Measurements from ENCODE around the gene CNTNAP5.

CNTNAP5 gene

DNA sequence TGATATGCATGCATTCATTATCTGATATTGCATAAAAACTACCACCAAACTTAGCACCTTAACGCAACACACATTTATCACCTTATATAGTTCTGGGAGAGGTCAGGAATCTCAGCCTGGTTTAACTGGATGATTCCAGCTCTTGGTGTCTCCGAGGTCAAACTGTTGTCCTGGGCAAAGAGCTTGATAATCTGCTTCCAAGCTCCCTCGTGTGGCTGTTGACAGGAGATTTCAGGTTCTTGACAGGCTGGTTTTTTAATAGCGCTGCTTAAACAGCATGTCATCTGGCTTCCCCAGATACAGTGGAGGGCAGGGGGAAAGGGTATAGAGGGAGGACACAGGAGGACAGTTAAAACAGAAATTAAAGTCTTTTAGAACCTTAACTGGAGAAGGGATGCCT, 785.0 kb downstream of the CNTNAP5 start:
- Histone ChIP-seq H3K4me3 (no peak overlapping the region), H3K9ac (ENCODE audit: insufficient read length) (no peak overlapping the region), H3K36me3 (ENCODE audit: insufficient read depth, low read length) (no peaks in the 10 kb centered on the region), H3K9me3 (ENCODE audit: low read depth, low read length) (no peaks in the 10 kb centered on the region), H3K27ac (no peak overlapping the region)
- TF ChIP-seq FOXP2 (optimal IDR thresholded peaks at IDR 0.05; ENCODE audit: control extremely low read depth, extremely low read length, insufficient read depth), result no peak
- no peak for TF ChIP-seq POLR2AphosphoS5 (IDR thresholded peaks at IDR 0.05; ENCODE audit: borderline replicate concordance, low read depth, low read length)
- TF ChIP-seq EZH2 (IDR thresholded peaks at IDR 0.05), result no peak
- no peak for DNase-seq (ENCODE audit: low read depth, low spot score)

DNA sequence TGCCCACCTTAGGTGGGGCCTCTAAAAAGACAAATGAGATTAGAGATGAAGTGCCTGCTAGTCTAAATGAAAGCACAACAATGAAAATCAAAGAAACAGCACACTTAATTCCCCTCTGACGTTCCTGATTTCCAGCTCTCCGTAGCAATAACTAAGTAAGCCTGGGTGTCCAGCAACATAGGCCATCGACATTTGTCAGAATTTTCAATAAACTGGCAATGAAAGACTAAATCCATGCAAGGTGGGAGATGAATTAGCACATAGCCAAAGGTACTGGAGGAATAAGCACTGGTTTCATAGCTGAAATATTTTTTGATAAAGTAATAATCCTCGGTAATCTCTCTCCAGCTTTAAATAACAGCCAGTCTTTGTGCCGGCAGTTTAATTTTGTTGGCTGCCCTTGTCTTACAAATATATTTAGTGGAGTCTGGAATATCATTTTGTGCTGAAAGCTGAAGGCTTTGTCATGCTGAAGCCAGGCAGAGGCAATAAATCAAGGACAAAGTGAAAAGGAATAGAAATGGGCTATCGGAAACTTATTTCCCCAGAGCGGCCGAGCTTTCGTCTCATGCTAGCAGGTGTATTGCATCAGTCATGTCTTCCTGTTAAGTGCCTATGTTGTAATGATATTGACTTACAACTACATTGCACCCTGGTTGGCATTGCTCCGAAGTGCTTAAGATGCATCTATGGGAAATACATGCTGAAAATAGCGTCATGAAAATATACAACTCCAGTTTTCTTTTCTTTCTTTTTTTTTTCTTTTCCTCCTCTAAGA, 790.1 kb downstream of the CNTNAP5 start:
- Histone ChIP-seq H3K27ac (no peak overlapping the region), H3K36me3 (ENCODE audit: insufficient read depth, low read length) (no peaks in the 10 kb centered on the region), H3K9ac (ENCODE audit: insufficient read length) (no peak overlapping the region), H3K4me3 (no peak overlapping the region), H3K9me3 (ENCODE audit: low read depth, low read length) (no peaks in the 10 kb centered on the region)
- DNase-seq (ENCODE audit: low read depth, low spot score), result no peak
- TF ChIP-seq POLR2AphosphoS5 (IDR thresholded peaks at IDR 0.05; ENCODE audit: borderline replicate concordance, low read depth, low read length) (no peak), FOXP2 (optimal IDR thresholded peaks at IDR 0.05; ENCODE audit: control extremely low read depth, extremely low read length, insufficient read depth) (no peak), EZH2 (IDR thresholded peaks at IDR 0.05) (no peak)

DNA sequence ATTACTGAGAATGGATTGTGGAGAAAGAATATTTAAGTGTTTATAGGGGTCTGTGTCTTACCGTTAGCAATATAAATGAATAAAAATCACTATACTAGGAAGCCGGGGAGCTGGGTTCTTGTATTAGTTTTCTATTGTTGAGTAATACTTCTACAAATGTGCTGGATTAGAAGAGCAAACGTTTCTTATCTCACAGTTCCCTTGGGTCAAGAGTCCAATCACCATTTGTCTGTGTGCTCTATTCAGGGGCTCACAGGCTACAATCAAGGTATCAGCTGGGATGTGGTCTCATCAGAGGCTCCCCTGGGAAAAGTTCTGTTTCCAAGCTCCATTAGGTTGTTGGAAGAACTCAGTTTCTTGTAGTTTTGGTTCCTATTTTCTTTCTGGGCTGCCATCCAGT, 790.9 kb downstream of the CNTNAP5 start:
- DNase-seq (ENCODE audit: low read depth, low spot score), result no peak
- Histone ChIP-seq H3K36me3 (ENCODE audit: insufficient read depth, low read length) (no peaks in the 10 kb centered on the region), H3K9ac (ENCODE audit: insufficient read length) (no peak overlapping the region), H3K4me3 (no peak overlapping the region), H3K27ac (no peak overlapping the region), H3K9me3 (ENCODE audit: low read depth, low read length) (no peaks in the 10 kb centered on the region)
- no peak for TF ChIP-seq EZH2 (IDR thresholded peaks at IDR 0.05)
- TF ChIP-seq POLR2AphosphoS5 (IDR thresholded peaks at IDR 0.05; ENCODE audit: borderline replicate concordance, low read depth, low read length), result no peak
- no peak for TF ChIP-seq FOXP2 (optimal IDR thresholded peaks at IDR 0.05; ENCODE audit: control extremely low read depth, extremely low read length, insufficient read depth)

DNA sequence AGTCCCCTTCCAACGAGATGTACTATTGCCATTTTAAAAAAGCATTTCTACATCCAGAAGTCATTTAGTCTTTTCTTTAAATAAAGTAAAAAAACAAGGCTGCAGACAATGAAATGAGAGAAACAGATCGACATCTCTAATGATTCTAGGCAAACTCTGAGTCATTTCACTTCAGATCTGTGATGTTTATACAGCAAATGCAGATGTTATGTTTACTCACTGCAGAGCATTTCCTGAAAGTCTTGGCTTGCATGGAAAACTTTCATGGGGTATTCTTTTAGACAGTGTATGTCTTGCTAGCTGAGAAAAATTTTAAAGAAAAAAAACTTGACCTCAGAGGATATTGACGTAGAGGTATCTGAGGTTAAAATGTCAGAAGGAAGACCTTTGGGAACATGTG, 797.4 kb downstream of the CNTNAP5 start:
- Histone ChIP-seq H3K27ac (no peak overlapping the region), H3K9ac (ENCODE audit: insufficient read length) (no peak overlapping the region), H3K9me3 (ENCODE audit: low read depth, low read length) (no peaks in the 10 kb centered on the region), H3K4me3 (no peak overlapping the region), H3K36me3 (ENCODE audit: insufficient read depth, low read length) (no peaks in the 10 kb centered on the region)
- no peak for DNase-seq (ENCODE audit: low read depth, low spot score)
- TF ChIP-seq EZH2 (IDR thresholded peaks at IDR 0.05) (no peak), FOXP2 (optimal IDR thresholded peaks at IDR 0.05; ENCODE audit: control extremely low read depth, extremely low read length, insufficient read depth) (no peak), POLR2AphosphoS5 (IDR thresholded peaks at IDR 0.05; ENCODE audit: borderline replicate concordance, low read depth, low read length) (no peak)

DNA sequence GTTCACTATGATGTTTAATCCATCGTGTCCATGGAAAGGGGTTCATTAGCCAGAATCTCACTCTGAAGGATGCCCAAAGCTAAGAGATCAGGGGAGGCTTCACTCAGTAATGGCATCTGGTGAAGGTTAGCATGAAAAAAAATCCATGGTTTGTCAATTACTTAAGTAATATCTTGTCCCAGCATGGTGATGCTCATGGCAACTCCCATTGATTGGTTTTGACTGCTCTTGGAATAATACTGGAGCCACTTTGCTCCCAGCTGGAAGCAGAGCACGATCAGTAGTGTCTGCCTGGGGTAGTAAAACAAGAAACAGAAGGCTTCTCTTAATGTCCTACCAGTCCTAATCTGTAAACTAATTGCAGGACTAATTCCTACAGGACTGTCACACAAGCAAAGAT, 799.4 kb downstream of the CNTNAP5 start:
- DNase-seq (ENCODE audit: low read depth, low spot score), result no peak
- no peaks in the 10 kb centered on the region for H3K9me3 ChIP-seq (ENCODE audit: low read depth, low read length)
- no peak overlapping the region for H3K27ac ChIP-seq

DNA sequence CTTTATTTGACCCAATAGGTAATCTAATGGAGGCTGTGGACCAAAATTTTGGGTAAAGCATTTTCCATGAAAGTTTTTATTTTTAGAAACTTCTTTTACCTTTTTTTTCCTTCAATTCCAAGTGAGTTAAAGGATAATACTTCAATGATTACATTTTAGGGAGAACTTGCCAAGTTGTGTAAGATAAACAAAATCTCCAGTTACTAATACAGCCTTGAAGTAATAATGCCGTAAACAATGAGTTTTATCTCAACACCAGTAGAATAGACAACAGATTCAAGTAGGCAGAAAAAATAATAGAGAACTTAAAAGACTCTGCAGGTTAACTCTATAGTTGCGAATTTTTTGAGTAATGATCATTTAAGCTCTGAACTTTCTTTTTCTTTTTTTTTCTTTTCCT, 807.4 kb downstream of the CNTNAP5 start:
- no peak overlapping the region for H3K9ac ChIP-seq (ENCODE audit: insufficient read length)
- no peak overlapping the region for H3K4me3 ChIP-seq
- H3K9me3 ChIP-seq (ENCODE audit: low read depth, low read length), result no peaks in the 10 kb centered on the region
- DNase-seq (ENCODE audit: low read depth, low spot score), result no peak
- H3K27ac ChIP-seq, result no peak overlapping the region
- TF ChIP-seq FOXP2 (optimal IDR thresholded peaks at IDR 0.05; ENCODE audit: control extremely low read depth, extremely low read length, insufficient read depth) (no peak), POLR2AphosphoS5 (IDR thresholded peaks at IDR 0.05; ENCODE audit: borderline replicate concordance, low read depth, low read length) (no peak), EZH2 (IDR thresholded peaks at IDR 0.05) (no peak)
- H3K36me3 ChIP-seq (ENCODE audit: insufficient read depth, low read length), result no peaks in the 10 kb centered on the region

More for the DNA sequence above, 799.4 kb downstream of the CNTNAP5 start:
- Histone ChIP-seq H3K36me3 (ENCODE audit: insufficient read depth, low read length) (no peaks in the 10 kb centered on the region), H3K9ac (ENCODE audit: insufficient read length) (no peak overlapping the region), H3K4me3 (no peak overlapping the region)
- TF ChIP-seq EZH2 (IDR thresholded peaks at IDR 0.05) (no peak), FOXP2 (optimal IDR thresholded peaks at IDR 0.05; ENCODE audit: control extremely low read depth, extremely low read length, insufficient read depth) (no peak), POLR2AphosphoS5 (IDR thresholded peaks at IDR 0.05; ENCODE audit: borderline replicate concordance, low read depth, low read length) (no peak)

DNA sequence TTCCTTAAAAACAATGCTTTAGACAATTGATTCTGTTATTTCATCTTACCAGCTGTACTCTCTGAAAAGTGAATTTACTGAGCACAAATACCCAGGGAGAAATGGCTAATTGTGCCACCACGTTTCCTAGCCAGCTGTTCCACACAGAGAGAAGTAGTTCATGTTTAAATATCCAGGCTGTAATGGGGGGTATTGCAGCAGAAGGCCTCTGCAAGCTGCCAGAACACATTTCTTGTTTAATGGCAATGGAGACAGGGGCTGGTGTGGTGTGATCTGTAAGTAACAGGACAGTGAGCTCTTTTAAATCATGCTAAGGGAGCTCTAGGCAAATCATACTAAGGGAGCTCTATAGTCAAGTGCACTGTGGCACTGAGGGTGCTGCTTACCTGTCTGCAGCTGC, 809.2 kb downstream of the CNTNAP5 start:
- Histone ChIP-seq H3K36me3 (ENCODE audit: insufficient read depth, low read length) (no peaks in the 10 kb centered on the region), H3K9ac (ENCODE audit: insufficient read length) (no peak overlapping the region), H3K4me3 (no peak overlapping the region), H3K9me3 (ENCODE audit: low read depth, low read length) (no peaks in the 10 kb centered on the region), H3K27ac (no peak overlapping the region)
- TF ChIP-seq POLR2AphosphoS5 (IDR thresholded peaks at IDR 0.05; ENCODE audit: borderline replicate concordance, low read depth, low read length) (no peak), FOXP2 (optimal IDR thresholded peaks at IDR 0.05; ENCODE audit: control extremely low read depth, extremely low read length, insufficient read depth) (no peak), EZH2 (IDR thresholded peaks at IDR 0.05) (no peak)
- DNase-seq (ENCODE audit: low read depth, low spot score), result no peak

DNA sequence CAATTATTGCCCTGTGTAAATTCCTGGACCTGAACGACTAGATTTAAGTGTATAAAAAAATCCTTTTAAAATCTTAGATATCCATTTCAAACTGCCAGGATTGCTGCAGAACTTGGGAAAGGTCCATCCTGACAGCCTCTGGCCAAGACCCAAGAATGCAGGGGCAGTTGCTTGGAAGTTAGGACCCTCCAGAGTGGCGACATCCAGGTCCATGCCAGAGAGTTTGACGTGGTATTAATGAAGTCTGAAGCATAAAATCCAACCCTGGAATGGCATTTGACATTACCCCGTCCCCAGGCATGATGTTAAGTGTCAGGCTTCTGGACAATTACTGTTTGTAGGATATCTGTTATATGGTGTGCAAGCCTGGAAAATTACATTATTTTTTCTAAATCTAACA, 810.2 kb downstream of the CNTNAP5 start:
- no peak overlapping the region for H3K9ac ChIP-seq (ENCODE audit: insufficient read length)
- H3K27ac ChIP-seq, result no peak overlapping the region
- H3K36me3 ChIP-seq (ENCODE audit: insufficient read depth, low read length), result no peaks in the 10 kb centered on the region
- H3K9me3 ChIP-seq (ENCODE audit: low read depth, low read length), result no peaks in the 10 kb centered on the region
- TF ChIP-seq EZH2 (IDR thresholded peaks at IDR 0.05) (no peak), FOXP2 (optimal IDR thresholded peaks at IDR 0.05; ENCODE audit: control extremely low read depth, extremely low read length, insufficient read depth) (no peak), POLR2AphosphoS5 (IDR thresholded peaks at IDR 0.05; ENCODE audit: borderline replicate concordance, low read depth, low read length) (no peak)
- DNase-seq (ENCODE audit: low read depth, low spot score), result no peak
- H3K4me3 ChIP-seq, result no peak overlapping the region

DNA sequence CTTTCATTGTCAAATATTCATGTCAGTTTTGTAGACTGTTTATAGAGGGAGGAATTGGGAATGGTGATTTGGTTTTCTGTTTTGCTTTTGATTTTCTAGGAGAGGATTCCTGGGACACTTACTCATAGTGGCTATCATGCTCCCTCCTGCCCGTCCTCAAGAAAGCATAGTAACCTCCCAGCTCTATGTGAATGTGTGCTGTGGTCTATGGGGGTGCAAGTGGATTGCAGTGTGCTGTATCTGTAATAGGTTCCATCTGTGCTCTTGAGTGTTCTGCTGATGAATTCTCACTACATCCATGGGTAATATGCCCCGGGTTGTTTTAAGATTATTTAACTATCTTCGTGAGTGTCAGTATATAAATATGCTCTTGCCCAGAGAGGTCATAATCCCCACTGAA, 811.3 kb downstream of the CNTNAP5 start:
- no peak for TF ChIP-seq FOXP2 (optimal IDR thresholded peaks at IDR 0.05; ENCODE audit: control extremely low read depth, extremely low read length, insufficient read depth)
- no peak for TF ChIP-seq EZH2 (IDR thresholded peaks at IDR 0.05)
- no peak for TF ChIP-seq POLR2AphosphoS5 (IDR thresholded peaks at IDR 0.05; ENCODE audit: borderline replicate concordance, low read depth, low read length)
- Histone ChIP-seq H3K36me3 (ENCODE audit: insufficient read depth, low read length) (no peaks in the 10 kb centered on the region), H3K27ac (no peak overlapping the region), H3K9me3 (ENCODE audit: low read depth, low read length) (no peaks in the 10 kb centered on the region), H3K9ac (ENCODE audit: insufficient read length) (no peak overlapping the region), H3K4me3 (no peak overlapping the region)
- no peak for DNase-seq (ENCODE audit: low read depth, low spot score)
